HG03135 (cell line): ENCODE results near the gene RAB5IF.
"Not testable (repeated sequence)": the region's sequence is repeated elsewhere in the genome, so short reads cannot be mapped to it uniquely, and the experiment has no call there.

Experiments used
- ATAC-seq: cut with Tn5 transposase; IDR thresholded peaks from one replicate; pipeline ENCODE4 v1.9.1; 2021; ENCODE audit warnings: mild to moderate bottlenecking, moderate library complexity; ENCODE audit not compliant: unreplicated experiment

Gene RAB5IF

DNA sequence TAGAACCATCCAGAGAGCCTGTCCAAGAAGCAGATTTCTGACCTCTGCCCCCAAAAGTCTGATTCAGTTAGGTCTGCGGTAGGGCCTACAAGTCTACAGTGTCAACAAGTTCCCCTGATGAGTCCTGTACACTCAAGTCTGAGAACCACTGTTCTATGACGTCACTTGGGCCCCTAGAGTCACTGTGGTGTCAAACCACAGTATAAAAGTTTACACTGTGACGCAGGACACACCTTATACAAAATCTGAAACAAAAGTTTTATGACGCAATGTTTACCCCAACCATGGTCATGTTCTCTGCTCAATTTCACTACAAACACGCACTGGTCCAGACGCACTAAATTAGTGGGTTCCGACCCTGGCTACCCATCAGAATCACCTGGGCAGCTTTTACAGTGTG, 22.5 kb downstream of the RAB5IF start:
- no peak for ATAC-seq

DNA sequence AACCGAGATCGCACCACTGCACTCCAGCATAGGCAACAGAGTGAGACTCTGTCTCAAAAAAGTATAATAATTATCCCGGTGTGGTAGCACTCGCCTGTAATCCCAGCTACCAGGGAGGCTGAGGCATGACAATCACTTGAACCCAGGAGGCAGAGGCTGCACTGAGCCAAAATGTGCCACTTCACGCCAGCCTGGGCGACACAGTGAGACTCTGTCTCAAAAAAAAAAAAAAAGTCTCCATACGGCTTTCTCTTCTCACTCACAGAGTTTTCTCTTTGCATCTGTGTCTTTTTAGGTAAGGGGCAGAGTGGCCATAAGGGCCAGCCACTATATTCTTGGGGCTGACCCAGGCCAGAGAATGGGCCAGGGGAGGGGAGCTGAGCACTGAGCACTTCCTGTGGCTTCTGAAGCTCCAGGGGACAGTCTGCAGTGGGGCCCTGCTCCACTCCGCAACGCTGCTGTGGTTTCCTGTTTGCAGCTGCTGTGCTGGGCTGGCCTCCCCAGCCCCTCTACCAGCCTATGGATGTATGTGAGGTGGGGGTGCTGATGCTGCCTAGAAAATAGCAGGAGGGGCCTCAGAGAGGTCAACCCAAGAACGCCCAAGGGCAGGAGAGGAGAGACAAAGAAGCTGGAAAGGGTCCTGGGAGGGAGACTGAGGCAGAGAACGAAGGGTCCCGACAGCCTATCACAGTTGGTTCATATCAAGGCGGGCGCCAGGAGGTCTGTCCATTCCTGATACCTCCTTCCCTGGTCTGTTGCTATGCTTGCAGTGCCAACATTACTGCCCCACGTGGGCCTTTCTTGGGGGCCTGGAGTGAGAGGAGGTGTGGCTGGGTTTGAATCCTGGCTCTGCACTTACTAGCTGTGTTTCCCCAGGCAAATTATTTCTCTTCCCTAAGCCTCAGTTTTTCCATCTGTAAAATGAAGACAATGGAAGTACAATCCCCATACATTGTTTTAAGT, 24.4 kb downstream of the RAB5IF start:
- no peak for ATAC-seq

DNA sequence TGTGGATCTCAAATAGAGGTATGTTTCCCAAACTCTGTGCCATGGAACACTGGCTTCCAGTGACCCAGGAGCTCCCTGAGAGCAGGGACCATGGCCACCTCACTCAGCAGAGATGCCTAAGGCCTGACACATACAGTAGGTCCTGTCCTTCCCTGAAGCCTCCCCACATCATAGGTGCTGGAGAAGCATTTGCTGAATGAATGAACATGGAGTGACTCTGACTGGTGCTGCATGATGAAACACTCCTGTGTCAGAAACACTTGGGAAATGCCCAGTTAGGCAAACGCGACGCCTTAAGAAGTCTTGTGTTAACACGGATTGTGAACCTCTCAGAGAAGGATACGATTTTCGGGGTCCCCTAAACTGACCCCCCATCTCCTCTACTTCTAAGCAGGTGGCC, 26.1 kb downstream of the RAB5IF start:
- ATAC-seq = no peak

DNA sequence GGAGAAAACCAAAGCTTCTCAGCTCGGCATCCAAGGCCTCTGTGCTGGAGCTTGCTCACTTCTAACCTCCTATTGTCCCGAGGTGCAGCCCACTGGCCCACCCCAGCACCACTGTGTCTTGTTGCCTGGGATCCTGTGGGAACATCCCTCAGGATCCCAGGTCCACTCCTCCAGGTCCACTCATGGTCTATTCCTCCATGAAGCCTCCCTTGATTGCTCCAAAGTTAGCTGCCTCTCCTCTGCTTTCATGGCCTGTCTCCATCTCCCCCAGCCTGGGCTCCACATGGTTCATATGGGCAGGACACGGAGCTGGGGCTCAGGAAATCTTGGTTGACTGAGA, 26.5 kb downstream of the RAB5IF start:
- no peak for ATAC-seq

DNA sequence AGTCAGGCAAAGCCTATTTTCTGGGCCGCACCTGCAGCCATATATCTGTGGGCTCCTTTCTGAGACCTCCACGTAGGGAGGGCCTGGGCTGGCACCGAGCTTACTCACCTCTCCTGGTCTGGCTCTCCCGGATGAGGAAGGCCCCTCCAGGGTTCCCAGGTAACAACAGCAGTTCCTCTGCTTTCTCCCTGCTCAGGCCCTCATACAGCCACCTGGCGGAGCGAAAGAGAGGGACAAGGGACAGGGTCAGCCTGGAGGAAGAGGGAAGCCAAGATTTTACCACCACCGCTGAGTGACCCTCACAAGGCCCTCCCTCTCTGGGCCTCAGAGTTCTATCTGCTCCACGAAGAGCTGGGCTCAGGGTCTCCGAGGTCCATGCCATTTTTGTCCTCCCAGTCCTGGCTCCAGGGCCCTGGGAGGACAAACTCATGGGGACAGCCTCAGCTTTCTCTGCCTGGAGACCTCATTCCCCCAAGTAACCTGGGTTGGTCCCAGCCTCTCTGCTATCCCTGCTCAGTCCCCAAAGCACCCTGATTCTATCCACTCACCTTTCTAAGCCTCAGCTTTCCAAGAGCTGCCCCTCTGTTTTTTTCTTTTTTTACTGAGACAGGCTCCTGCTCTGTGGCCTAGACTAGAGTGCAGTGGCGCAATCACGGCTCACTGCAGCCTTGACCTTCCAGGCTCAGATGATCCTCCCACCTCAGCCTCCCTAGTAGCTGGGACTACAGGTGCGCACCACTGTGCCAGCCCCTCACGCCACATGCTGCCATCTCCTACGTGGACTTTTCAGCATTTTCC, 27.1 kb downstream of the RAB5IF start:
- ATAC-seq = no peak

DNA sequence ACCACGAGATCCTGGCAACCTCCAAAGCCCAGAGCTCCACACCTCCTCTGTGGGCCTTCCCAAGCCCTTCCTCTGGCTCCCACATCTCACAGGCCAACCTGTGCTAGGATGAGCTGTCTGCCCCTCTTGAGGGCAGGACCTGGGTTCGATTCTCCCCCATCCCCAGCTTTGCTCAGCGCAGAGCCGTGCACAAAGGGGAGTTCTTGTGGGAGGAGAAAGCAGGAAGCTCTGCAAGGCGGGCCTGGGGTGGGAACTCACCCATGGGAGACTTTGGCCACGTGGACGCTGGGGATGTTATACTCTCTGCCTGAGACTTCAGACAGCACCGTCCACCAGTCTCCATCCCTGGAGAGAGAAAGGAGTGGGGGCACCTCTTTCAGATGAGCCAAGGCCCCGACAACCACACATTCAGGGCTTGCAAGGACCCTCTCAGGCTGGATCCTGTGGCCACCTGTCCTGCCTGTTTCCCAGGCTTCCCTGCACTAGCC, 27.8 kb downstream of the RAB5IF start:
- ATAC-seq = no peak

DNA sequence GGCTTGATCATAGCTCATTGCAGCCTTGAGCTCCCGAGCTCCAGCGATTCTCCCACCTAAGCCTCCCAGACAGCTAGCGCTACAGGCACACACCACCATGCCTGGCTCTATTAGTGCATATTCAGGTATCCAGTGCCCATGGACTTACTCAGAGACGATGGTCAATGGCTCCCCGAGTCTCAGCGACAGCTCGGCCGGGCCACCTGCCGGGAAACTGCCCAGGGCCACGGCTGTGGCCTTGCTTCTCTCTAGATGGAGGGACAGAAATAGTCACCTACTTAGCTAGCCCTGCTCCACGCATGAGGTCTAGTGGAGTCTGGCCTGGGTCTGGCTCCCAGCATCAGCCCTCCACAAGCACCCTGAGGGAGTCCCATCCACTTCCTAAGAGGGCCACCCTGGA, 28.8 kb downstream of the RAB5IF start:
- no peak for ATAC-seq

DNA sequence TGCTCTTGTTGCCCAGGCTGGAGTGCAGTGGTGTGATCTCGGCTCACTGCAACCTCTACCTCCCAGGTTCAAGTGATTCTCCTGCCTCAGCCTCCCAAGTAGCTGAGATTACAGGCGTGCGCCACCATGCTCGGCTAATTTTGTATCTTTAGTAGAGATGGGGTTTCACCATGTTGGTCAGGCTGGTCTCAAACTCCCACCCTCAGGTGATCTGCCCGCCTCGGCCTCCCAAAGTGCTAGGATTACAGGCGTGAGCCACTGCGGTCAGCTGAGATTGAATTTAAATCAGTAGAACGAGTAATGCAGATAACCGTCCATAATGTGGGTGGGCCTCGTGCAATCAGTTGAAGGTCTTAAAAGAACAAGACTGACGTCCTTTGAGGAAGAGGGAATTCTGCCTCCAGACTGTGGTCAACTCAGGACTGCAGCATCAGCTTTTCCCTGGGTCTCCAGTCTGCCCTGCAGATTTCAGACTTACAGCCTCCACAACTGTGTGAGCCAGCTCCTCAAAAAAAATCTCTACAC, 33.4 kb downstream of the RAB5IF start:
- not testable (repeated sequence) for ATAC-seq

DNA sequence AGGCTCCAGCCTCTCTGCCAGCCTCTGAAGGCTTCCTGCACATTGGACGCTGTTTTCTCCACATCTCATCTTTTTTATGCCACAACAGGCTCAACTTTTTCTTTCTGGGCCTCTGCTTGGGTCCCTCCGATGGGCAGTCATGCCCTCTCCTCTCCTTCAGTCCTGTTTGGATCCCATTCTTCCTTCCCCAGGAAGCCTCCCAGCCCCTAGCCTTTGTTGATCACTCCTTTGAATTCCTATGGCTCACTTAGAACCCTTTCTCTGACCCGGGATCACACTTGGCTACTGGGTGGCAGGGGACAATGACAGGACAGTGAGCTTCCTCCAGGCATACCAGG, 35.9 kb downstream of the RAB5IF start:
- ATAC-seq = no peak

DNA sequence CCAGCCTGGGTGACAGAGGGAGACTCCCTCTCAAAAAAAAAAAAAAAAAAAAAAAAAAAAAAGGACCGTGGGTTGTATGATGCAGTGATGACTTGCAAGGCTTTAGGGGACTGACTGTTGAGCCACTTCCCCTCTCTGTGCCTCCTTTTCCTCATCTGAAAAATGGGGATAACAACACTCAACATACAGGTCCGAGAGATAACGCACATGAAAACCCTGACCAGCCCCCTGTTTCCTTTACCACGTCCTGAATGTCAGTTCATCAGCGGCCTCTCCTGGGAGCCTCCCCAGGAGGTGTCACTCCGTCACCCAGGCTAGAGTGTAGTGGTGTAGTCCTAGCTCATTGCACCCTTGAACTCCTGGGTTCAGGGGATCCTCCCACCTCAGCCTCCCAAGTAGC, 36.6 kb downstream of the RAB5IF start:
- no peak for ATAC-seq

DNA sequence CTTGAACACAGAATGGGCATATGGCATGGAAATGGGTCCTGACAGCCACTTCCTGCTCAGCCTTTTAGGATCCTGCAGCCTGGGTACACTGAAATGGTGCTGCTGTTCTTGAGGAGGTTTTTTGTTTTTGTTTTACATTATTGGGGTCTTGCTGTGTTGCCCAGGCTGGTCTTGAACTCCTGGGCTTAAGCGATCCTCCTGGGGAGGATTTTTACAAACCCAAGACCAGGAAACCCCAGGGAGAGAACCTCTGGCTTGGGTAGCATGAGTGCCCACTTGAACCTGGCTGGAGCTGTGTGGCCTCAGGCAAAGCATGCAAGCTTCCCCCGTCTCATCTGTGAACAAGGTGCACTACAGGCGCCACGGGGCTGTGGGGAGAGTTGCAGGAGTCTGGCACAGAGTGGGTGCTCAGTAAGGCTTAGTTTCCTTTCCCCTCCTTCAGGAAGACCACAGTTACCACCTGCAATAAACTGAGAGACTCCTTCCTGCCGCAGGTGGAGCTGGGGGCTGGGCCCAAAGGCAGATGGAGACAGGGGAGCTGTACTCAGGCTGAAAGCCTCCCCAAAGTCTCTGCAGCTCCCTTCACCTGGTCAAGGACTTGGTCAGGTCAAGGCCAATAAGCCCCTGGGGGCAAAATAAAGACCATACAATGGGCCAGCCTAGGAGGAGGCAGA, 38.6 kb downstream of the RAB5IF start:
- no peak for ATAC-seq

DNA sequence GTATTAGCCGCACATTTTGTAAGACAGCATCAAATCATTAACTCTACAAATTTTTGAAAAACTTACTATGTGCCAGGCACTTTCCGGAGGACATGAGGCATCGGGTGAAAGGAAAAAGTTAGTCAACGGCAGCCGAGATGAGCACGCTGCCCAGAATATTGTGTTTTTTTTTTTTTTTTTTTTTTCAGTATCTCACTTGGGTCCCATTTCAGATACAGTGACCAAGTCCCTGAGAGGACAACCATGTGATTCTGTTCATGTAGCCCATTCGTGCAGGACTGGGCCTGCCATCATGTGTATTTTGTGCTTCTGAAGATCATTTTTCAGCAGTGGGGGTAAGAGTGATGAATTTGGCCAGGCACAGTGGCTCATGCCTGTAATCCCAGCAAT, 39.1 kb downstream of the RAB5IF start:
- ATAC-seq = no peak

DNA sequence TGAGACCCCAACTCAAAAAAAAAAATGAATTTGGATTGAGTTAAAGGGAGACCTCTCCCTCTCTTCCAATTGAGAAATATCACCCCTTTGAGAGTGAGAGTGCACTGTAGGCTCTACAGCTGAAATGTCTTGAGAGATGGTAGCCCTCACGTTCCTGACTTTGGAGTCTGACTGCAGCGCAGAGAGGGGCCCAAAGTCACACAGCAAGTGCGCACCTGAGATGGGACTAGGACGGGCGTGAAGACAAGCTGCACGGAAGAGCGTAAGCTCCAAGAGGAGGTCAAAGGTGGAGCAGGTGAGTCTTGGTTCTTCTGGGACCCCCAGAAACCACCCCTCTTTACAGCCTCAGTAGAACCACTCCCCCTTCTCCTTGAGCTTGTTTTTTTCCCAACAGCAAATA, 39.8 kb downstream of the RAB5IF start:
- ATAC-seq = no peak

DNA sequence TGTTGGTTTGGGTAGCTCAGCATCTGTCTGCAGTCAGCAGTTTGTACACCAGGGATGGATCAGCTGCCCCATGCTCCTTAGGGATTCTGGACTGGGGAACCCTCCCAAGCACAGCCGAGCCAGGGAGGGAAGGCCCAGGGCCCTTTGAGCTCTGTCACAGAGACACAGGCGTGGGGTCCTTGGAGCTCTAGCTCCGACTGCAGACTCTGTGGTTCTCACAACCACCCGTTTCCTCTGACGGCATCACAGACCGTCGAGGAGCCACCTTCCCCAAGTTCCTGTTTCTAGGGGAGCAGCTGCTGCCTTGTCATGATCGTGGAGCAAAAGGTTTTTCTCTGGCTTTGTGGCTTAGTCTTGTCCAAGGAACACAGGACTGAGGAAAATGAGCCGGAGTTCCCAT, 40.4 kb downstream of the RAB5IF start, which contains the start of gene SLA2:
Gene SLA2 (minus strand): TSS at position 199 of the 400 bp plus-strand sequence. CDS start 4,861 bp downstream, outside the sequence.
- ATAC-seq = no peak

DNA sequence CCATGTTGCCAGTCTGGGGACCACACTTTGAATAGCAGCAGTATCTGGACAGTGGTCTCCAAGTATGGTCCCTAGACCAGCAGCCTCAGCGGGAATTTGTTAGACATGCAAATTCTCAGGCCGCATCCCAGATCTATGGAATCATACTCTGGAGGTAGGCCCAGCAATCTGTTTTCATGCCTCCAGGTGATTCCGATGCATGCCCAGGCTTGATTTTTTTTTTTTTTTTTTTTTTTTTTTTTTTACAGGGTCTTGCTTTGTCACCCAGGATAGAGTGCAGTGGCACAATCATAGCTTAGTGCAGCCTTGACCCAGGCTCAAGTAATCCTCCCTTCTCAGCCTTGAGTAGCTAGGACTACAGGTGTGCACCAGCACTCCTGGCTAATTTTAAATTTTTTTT, 41.1 kb downstream of the RAB5IF start:
- no peak for ATAC-seq

DNA sequence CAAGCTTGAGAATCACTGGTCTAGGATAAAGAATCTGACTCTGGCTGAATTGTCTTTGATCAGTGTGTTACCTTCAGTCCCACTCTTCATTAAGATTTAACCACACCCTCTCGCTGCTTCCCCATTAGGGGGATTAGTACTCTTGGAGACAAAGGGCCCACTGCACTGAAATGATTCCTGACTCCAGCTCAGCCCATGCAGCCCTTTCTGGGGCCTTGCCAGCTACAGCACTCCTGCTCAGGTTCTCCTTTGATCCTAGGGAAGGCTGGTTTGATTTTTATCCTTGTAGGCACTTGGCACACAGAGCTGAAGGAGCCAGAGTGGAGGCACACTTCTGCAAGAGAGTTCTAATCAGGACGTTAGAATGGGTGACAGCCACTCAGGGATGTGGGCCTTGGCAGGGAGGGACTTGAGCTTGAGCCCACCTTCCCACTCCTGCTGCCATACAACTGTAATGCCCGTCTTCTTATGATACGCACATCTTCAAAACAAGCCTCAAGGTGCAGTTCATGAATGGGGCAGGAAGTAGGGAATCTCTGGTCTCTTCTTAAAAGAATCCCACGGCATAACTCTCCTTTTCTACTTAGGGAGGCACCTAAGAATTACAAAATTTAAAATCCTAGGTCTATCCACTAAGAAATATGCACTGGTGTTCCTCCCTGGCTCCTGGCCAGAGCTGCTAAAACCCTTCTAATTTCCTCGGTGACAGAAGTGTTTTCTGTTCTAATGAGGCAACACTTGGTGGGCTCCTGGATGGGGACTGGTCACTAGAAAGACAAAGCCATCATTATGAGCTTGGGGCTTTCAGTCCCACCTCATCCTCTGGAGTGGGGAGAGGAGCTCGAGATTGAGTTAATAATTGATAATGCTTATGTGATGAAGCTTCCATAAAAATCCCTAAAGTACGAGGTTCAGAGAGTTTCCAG, 41.9 kb downstream of the RAB5IF start:
- no peak for ATAC-seq

DNA sequence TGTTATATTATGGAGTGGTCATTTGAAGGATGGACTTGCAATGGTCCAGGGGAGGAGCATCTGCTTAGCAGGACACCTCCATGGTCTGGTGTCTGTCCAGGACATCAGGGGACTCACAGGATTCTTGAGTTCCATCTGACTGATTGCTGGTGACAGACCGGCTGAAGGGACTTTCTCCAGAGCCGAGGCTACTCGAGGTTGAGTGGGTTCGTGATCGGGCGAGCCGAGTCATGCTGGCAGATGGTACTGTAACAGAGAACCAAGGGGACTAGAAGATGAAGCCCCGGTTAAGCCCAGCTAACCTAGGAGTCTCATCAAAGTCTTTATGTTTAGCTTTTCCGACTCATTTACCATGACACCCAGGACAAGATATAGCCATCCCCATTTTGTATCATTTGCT, 47.9 kb downstream of the RAB5IF start:
- ATAC-seq = no peak

DNA sequence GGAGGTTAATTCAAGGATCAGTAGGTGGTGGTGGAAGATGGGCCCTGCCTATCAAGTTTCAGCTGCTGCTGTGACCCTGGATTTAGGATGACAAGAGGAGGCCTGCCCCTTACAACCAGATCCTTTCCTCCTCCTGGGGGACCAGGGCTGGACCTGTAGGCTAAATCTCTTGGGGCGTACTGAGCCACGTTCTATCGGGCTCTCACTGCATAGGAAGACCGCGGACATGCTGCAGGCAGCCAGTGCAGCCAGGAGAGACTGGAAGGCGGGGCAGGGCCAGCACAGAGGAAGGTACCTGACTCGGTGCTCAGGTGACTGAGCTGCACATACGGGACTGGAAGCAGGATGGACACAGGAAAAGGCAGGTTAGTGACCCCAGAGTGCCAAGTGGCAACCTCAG, 48.9 kb downstream of the RAB5IF start:
- no peak for ATAC-seq

DNA sequence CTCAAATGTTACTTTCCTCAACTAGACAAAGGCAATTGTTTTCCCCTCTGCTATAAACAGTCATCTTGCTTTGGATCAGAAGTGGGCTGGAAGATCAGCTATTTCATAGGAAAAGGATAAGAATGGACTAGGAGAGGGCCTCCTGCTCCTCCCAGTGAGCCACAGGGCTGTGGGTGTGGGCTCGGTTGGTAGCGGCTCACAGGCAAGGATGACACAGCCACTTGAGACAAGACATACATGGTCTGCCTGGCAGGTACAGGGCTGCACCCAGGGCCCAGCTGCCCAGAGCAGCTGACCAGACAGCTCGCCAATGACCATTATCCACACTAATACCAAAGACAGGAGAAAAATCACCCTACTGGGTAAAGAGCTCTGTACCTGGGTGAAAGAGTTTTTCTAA, 49.4 kb downstream of the RAB5IF start:
- no peak for ATAC-seq

DNA sequence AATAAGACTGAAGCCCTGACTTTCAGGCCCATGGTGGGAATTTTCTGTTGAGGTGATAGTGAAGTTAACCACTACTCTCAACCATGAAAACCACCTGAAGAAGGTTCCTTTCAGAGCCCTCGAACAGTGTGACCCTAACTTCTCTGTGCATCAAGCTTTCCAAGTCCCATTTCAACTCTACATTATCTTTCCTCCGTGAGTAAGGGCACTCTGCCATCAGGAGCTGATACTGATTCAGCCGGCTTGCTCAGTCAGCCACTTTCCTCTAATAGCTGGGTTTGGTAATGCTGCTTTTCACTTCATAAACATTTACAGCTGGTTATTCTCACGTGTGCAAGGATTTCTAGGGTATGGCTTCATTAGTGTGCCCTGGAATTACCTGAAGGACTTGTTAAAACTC, 51.2 kb downstream of the RAB5IF start:
- no peak for ATAC-seq
